ENCODE data around the gene PCMT1. TPM values are rescaled to one million over a fixed set of nuclear protein-coding genes. Genes with fewer than 3 reads are reported as not detected.
"Not testable (repeated sequence)": the region's sequence is repeated elsewhere in the genome, so short reads cannot be mapped to it uniquely, and the experiment has no call there.

Gene PCMT1
- total RNA-seq, 6 donors from 2014 or later = 25.1 to 129 (median 68.1) TPM

DNA sequence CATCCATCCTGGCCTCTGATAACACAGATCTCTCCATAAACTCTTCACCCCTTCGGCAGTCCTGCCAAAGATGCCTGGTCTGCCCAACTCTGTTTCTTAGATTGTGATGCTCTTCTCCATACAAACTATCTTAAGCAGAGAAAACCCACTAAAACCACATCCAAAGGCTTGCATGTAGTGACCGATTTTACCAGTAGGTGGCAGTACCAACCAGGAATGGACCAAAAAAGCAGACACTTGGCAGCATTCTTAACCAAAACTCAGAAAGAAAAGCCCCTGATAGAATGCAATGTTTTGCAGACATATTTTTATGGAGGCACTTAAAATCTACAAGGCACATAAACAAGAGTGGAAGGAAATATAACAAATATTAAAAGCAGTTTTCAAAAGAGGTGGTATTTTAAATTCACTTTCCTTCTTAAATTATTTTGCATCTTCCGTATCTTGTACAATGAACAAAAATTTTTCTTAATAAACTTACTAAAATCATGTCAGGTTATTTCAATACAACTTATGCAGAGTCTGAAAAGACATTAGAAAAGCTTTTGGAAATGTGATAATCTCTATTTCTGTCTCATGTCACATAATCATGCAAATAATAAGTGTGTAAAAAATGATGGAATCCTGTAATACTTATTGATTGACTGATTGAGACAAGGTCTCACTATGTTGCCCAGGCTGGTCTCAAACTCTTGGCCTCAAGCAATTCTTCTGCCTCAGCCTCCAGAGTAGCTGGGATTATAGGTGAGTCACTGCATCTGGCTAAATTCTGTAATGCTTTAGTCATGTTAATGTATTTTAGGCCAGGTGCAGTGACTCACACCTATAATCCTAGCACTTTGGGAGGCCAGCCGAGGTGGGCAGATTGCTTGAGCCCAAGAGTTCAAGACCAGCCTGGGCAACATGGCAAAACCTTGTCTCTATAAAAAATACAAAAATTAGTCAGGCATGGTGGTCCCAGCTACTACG lies 85.3 kb downstream of the PCMT1 start:
- H3K9me3 ChIP-seq = no peaks in the 10 kb centered on the region
- H3K4me3 ChIP-seq = no peak overlapping the region
- H3K27ac ChIP-seq = no peak overlapping the region
- WGBS, 2 donors = 47 to 56% methylated on average over 4 to 5 of the region's 5 CpGs
- H3K27me3 ChIP-seq = no peaks in the 10 kb centered on the region
- ATAC-seq (ENCODE audit: low FRiP score in 2 of 2) = peak in 1 of 2 donors; percentile 78
- no peaks in the 10 kb centered on the region for H3K4me1 ChIP-seq
- peak in 1 of 2 donors; percentile 29 for DNase-seq
- peaks cover 0 to 15% (median 0%) of the 10 kb centered on the region in 4 donors for H3K36me3 ChIP-seq
- TF ChIP-seq, protein P1, sequence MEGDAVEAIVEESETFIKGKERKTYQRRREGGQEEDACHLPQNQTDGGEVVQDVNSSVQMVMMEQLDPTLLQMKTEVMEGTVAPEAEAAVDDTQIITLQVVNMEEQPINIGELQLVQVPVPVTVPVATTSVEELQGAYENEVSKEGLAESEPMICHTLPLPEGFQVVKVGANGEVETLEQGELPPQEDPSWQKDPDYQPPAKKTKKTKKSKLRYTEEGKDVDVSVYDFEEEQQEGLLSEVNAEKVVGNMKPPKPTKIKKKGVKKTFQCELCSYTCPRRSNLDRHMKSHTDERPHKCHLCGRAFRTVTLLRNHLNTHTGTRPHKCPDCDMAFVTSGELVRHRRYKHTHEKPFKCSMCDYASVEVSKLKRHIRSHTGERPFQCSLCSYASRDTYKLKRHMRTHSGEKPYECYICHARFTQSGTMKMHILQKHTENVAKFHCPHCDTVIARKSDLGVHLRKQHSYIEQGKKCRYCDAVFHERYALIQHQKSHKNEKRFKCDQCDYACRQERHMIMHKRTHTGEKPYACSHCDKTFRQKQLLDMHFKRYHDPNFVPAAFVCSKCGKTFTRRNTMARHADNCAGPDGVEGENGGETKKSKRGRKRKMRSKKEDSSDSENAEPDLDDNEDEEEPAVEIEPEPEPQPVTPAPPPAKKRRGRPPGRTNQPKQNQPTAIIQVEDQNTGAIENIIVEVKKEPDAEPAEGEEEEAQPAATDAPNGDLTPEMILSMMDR (IDR thresholded peaks at IDR 0.05) = peak; percentile 75 to 89 (median 86)
- no peak for TF ChIP-seq EP300 (IDR thresholded peaks at IDR 0.05)

DNA sequence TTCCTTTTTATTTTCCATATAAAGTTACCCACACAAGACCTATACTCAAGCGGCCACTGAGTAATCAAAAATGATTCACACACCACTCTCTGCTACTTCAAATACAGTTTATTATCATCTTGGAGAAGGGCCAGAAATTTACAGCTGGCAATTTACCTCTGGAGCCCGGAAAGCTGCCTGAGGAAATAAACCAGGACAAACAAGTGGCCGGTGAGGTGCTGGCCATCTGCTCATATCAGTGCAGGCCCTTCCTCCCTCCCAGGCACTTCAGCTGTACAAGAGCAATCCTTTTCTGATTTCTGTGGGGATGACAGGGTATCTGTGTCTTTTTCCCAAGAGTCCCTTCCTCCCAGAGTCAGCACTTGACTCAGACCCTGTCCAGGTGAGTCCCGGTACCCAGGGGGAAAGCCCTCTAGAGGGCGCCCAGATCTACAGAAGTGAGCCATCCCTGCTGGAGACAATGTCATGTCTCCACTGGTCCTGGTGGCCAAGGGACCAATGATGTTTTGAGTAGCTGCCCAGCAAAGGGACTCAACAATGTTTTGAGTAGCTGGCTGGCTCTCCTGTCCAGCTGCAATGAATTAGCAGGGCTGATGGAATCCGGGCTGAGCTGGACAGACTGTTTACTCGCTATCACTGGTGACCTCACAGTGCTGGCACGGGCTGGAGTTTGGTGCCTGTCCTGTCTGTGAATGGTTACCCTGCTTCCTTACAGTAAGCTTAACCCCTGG lies 91.0 kb downstream of the PCMT1 start:
- no peaks in the 10 kb centered on the region for H3K27me3 ChIP-seq
- peaks cover 0 to 5% (median 0%) of the 10 kb centered on the region in 4 donors for H3K4me1 ChIP-seq
- H3K9me3 ChIP-seq = no peaks in the 10 kb centered on the region
- no peak for TF ChIP-seq POLR2A (IDR thresholded peaks at IDR 0.05)
- TF ChIP-seq EP300 (IDR thresholded peaks at IDR 0.05) = no peak
- peak in 1 of 2 donors; percentile 48 for TF ChIP-seq POLR2AphosphoS5 (IDR thresholded peaks at IDR 0.05)
- TF ChIP-seq, protein P1 (IDR thresholded peaks at IDR 0.05) = peak; percentile 36 to 72 (median 54)
- peaks cover 0 to 16% (median 0%) of the 10 kb centered on the region in 4 donors for H3K36me3 ChIP-seq
- H3K4me3 ChIP-seq = no peak overlapping the region
- ATAC-seq (ENCODE audit: low FRiP score in 2 of 2) (peak; percentile 75 to 91), DNase-seq (peak in 1 of 2 donors; percentile 78)
- 44 to 58% methylated on average over 6 to 8 of the region's 8 CpGs for WGBS, 2 donors
- no peak overlapping the region for H3K27ac ChIP-seq

DNA sequence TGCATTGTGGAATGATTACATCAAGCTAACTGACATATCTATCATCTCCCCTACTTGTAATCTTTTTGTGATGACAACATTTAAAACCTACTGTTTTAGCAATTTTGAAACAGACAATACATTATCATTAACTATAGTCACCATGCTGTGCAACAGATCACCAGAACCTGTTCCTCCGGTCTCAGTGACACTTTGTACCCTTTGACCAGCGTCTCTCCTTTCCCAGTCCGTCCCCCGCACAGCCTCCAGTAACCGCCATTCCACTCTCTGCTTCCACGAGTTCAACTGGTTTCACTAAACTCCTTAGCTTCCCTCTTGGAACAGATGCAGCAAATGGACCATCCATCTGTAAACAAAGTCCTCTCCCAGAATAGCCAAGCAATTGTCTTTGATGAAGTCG lies 92.8 kb downstream of the PCMT1 start:
- TF ChIP-seq EP300 (IDR thresholded peaks at IDR 0.05) (no peak), POLR2A (IDR thresholded peaks at IDR 0.05) (no peak), POLR2AphosphoS5 (IDR thresholded peaks at IDR 0.05) (no peak)
- H3K27ac ChIP-seq = no peak overlapping the region
- no peak for DNase-seq
- H3K27me3 ChIP-seq = no peaks in the 10 kb centered on the region
- peaks cover 0 to 5% (median 0%) of the 10 kb centered on the region in 4 donors for H3K36me3 ChIP-seq
- ATAC-seq (ENCODE audit: low FRiP score in 2 of 2) = no peak
- no peak overlapping the region for H3K4me3 ChIP-seq
- peaks cover 3 to 12% (median 5%) of the 10 kb centered on the region in 4 donors for H3K4me1 ChIP-seq
- WGBS, 2 donors = 87% methylated on average over 7 of the region's 7 CpGs
- no peaks in the 10 kb centered on the region for H3K9me3 ChIP-seq

DNA sequence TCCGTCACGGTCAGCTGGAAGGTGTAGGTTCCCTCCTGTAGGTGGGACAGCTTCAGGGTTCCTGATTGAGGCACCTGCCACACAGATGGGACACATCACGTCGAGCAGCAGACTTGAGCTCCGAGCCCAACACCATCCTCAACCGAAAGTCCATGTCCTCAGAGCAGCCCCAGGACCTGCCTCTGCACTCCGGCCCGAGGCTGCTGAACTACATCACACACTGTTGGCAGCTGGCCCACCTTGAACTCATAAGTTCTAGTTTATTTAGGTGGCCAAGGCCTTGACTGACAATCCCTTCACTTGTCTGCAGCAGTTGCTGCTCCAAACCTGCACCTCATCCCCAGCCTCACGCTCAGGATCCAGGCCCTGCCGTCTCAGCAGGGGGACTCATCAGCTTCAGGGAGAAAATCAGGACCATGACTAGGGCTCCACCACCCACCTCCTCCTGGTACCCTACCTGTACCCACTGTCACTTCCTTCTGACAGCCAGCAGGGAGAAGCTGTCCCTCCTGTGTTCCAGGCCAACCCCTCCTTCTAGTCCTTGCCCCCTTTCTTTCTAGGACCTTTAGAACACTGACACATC lies 93.6 kb downstream of the PCMT1 start:
- 71 to 84% methylated on average over 9 to 10 of the region's 10 CpGs for WGBS, 2 donors
- TF ChIP-seq POLR2AphosphoS5 (IDR thresholded peaks at IDR 0.05) = no peak
- no peak for TF ChIP-seq POLR2A (IDR thresholded peaks at IDR 0.05)
- TF ChIP-seq, protein P1 (IDR thresholded peaks at IDR 0.05) = no peak
- no peak for TF ChIP-seq EP300 (IDR thresholded peaks at IDR 0.05)
- DNase-seq (no peak), ATAC-seq (ENCODE audit: low FRiP score in 2 of 2) (no peak)
- Histone ChIP-seq H3K27me3 (no peaks in the 10 kb centered on the region), H3K4me3 (no peak overlapping the region), H3K27ac (no peak overlapping the region), H3K36me3 (peaks cover 0 to 5% (median 0%) of the 10 kb centered on the region in 4 donors), H3K4me1 (peaks cover 5 to 14% (median 7%) of the 10 kb centered on the region in 4 donors), H3K9me3 (no peaks in the 10 kb centered on the region)

DNA sequence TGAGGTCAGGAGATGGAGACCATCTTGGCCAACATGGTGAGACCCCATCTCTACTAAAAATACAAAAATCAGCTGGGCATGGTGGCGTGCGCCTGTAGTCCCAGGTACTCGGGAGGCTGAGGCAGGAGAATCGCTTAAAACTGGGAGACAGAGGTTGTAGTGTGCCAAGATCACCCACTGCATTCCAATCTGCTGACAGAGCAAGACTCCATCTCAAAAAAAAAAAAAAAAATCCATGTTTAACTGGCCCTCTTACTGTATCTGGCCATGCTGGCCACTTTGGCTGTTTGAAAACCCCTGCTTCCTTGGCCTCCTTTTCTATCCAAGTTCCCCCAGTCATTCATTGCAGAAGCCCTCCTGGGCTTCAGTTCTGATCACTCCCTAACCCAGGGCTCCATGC lies 94.5 kb downstream of the PCMT1 start:
- not testable (repeated sequence) for H3K27me3 ChIP-seq; DNase-seq; H3K27ac ChIP-seq; H3K9me3 ChIP-seq; ATAC-seq (ENCODE audit: low FRiP score in 2 of 2); H3K36me3 ChIP-seq; H3K4me3 ChIP-seq
- 90 to 96% methylated on average over 4 of the region's 4 CpGs for WGBS, 2 donors
- H3K4me1 ChIP-seq = peaks cover 5 to 14% (median 7%) of the 10 kb centered on the region in 4 donors
